ENCODE data around the gene CCDC154. TPM values are rescaled to one million over a fixed set of nuclear protein-coding genes. Genes with fewer than 3 reads are reported as not detected.

The CCDC154 gene
- polyA plus RNA-seq, 1 donor (not counting 4 experiments of a cell fraction or from before 2014, with no cell fraction given): 0.46 TPM

- FAIRE-seq (no peak), DNase-seq (ENCODE audit: low read depth, low spot score) (no peak)
- no peak overlapping the region for H3K4me2 ChIP-seq (ENCODE audit: control insufficient read depth, extremely low read depth, insufficient read depth, low read depth, low read length)
- H3K4me3 ChIP-seq (ENCODE audit: control insufficient read depth in 2 of 3, extremely low read depth in 1 of 3, insufficient read depth in 2 of 3, low read depth in 1 of 3, low read length in 3 of 3): no peak overlapping the region
- H3K27me3 ChIP-seq (ENCODE audit: control insufficient read depth, extremely low read depth, insufficient read depth, low read length): no peaks in the 10 kb centered on the region
- H3K79me2 ChIP-seq (ENCODE audit: control insufficient read depth, insufficient read depth, low read length): no peaks in the 10 kb centered on the region
- H3K4me1 ChIP-seq (ENCODE audit: control insufficient read depth, extremely low read depth, insufficient read depth, low read length): no peaks in the 10 kb centered on the region
- H3K9ac ChIP-seq (ENCODE audit: control insufficient read depth, extremely low read depth, insufficient read depth, low read length): no peak overlapping the region
- H3K36me3 ChIP-seq (ENCODE audit: control insufficient read depth in 2 of 2, extremely low read depth in 1 of 2, insufficient read depth in 2 of 2, low read length in 2 of 2): peaks cover 0 to 29% of the 10 kb centered on the region in 2 experiments
- H3K27ac ChIP-seq (ENCODE audit: control insufficient read depth, insufficient read depth, low read length): no peak overlapping the region
- H3K9me3 ChIP-seq (ENCODE audit: control insufficient read depth, low read depth, low read length): no peaks in the 10 kb centered on the region
- dilution Hi-C loops (cut with MboI; ENCODE audit: extremely low pct_ligation_motif_present, low sequenced_read_pairs): no loop called here
- H4K20me1 ChIP-seq (ENCODE audit: control insufficient read depth, extremely low read depth, insufficient read depth, low read length): no peaks in the 10 kb centered on the region
- H3K9me1 ChIP-seq (ENCODE audit: control insufficient read depth, extremely low read depth, insufficient read depth, low read length): no peaks in the 10 kb centered on the region
- TF ChIP-seq CTCF (optimal IDR thresholded peaks at IDR 0.05 in 1 of 3, IDR thresholded peaks at IDR 0.05 in 1 of 3, conservative IDR thresholded peaks at IDR 0.05 in 1 of 3; ENCODE audit: extremely low read depth in 1 of 3, insufficient read depth in 2 of 3, low read length in 3 of 3): no peak
- TF ChIP-seq EZH2 (IDR thresholded peaks at IDR 0.05; ENCODE audit: low read length): no peak
- H2AFZ ChIP-seq (ENCODE audit: control insufficient read depth, low read length): no peak overlapping the region
These were observed 4.9 kb upstream of the CCDC154 start for GRCh38 chr16:1449201-1449788.

DNA sequence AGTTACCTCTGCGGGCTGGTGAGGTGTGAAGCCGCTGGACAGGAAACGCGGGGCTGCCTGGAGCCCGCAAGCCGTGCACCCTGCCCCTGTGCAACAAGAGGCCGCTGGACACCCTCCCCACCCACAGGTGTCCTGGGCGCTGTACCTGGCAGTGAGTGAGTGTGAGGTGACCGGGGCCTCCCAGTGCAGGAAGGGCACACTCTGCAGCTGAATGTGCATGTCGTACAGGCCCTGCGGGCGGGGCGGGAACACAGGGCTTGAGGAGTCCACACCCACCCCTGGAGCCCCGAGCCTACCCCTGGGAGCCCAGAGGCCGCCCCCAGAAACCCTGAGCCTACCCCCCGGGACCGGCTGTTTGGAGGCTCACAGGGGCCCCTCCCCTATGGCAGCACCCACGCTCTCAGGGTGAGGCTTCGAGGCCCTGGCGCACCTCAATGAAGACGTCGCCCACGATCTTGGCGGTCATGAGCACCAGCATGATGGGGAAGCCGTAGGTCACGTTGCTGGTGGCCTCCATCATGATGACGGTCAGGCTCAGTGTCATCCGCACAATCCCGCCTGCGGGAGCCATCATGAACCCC, 4.3 kb upstream of the CCDC154 start:
- Histone ChIP-seq H2AFZ (ENCODE audit: control insufficient read depth, low read length) (no peak overlapping the region), H3K27ac (ENCODE audit: control insufficient read depth, insufficient read depth, low read length) (no peak overlapping the region), H3K9ac (ENCODE audit: control insufficient read depth, extremely low read depth, insufficient read depth, low read length) (no peak overlapping the region), H3K4me3 (ENCODE audit: control insufficient read depth in 2 of 3, extremely low read depth in 1 of 3, insufficient read depth in 2 of 3, low read depth in 1 of 3, low read length in 3 of 3) (no peak overlapping the region), H3K27me3 (ENCODE audit: control insufficient read depth, extremely low read depth, insufficient read depth, low read length) (no peaks in the 10 kb centered on the region), H3K4me1 (ENCODE audit: control insufficient read depth, extremely low read depth, insufficient read depth, low read length) (no peaks in the 10 kb centered on the region), H3K9me1 (ENCODE audit: control insufficient read depth, extremely low read depth, insufficient read depth, low read length) (no peaks in the 10 kb centered on the region), H3K36me3 (ENCODE audit: control insufficient read depth in 2 of 2, extremely low read depth in 1 of 2, insufficient read depth in 2 of 2, low read length in 2 of 2) (peaks cover 0 to 25% of the 10 kb centered on the region in 2 experiments), H3K4me2 (ENCODE audit: control insufficient read depth, extremely low read depth, insufficient read depth, low read depth, low read length) (no peak overlapping the region), H4K20me1 (ENCODE audit: control insufficient read depth, extremely low read depth, insufficient read depth, low read length) (no peaks in the 10 kb centered on the region), H3K9me3 (ENCODE audit: control insufficient read depth, low read depth, low read length) (no peaks in the 10 kb centered on the region), H3K79me2 (ENCODE audit: control insufficient read depth, insufficient read depth, low read length) (no peaks in the 10 kb centered on the region)
- DNase-seq (ENCODE audit: low read depth, low spot score) (no peak), FAIRE-seq (no peak)
- dilution Hi-C loops (cut with MboI; ENCODE audit: extremely low pct_ligation_motif_present, low sequenced_read_pairs): no loop called here
- no peak for TF ChIP-seq CTCF (optimal IDR thresholded peaks at IDR 0.05 in 1 of 3, IDR thresholded peaks at IDR 0.05 in 1 of 3, conservative IDR thresholded peaks at IDR 0.05 in 1 of 3; ENCODE audit: extremely low read depth in 1 of 3, insufficient read depth in 2 of 3, low read length in 3 of 3)
